ENCODE measurements around the gene SLC16A12. TPM values are rescaled to one million over a fixed set of nuclear protein-coding genes. Genes with fewer than 3 reads are reported as not detected.
"Not testable (repeated sequence)": the region's sequence is repeated elsewhere in the genome, so short reads cannot be mapped to it uniquely, and the experiment has no call there.

The SLC16A12 gene
- total RNA-seq, 1 donor from 2014 or later: 1.0 TPM

DNA sequence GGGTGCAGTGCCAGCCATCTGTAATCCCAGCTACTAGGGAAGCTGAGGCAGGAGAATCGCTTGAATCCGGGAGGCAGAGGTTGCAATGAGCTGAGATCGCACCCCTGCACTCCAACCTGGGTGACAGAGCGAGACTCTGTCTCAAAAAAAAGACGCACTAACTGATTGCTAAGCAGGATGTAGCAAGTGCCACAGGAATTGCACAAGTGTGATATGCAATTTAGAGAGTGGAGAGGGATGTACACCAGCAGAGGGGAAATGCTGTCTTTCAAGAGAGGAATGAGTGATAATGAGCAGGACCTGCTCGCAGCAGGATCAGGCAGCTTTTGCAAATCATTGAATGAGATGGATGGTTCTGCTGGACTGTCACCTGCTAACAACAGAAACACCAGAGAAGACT lies 13.3 kb upstream of the SLC16A12 start:
- TF ChIP-seq CTCF (IDR thresholded peaks at IDR 0.05): no peak
- intact Hi-C loops (cut with DNase I): no loop called here
- Histone ChIP-seq H3K27me3 (ENCODE audit: low read depth) (no peaks in the 10 kb centered on the region), H3K4me3 (no peak overlapping the region), H3K27ac (no peak overlapping the region), H3K9me3 (no peaks in the 10 kb centered on the region), H3K36me3 (no peaks in the 10 kb centered on the region), H3K4me1 (no peaks in the 10 kb centered on the region)
- no peak for ATAC-seq
- DNase-seq: no peak

DNA sequence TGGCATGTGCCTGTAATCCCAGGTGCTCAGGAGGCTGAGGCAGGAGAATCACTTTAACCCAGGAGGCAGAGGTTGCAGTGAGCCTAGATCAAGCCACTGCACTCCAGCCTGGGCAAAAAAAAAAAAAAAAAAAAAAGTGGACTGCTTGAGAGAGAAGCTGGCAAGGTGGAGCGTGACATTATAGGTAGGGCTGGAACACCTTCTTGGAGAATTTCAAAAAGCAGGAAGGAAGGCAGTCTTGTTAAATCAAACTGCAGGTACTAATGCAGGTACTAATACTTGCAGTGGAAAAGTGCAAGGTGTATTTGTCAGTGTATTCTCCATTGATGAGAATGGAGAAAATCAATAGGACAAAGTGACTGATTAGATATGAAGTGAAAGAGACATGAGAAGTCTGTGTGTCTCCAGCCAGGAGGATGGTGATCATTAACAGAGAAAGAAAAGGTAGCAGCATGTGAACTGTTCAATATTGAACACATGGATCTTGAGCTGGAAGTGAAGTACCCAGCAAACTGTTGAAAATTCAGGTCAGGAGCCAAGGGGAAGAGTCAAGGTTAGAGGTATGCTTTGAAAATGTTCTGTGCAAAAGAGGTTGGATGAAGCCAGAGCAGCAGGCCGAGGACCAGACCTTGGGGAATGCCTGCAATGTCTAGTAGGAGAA lies 12.6 kb upstream of the SLC16A12 start:
- no peak for TF ChIP-seq CTCF (IDR thresholded peaks at IDR 0.05)
- H3K9me3 ChIP-seq: no peaks in the 10 kb centered on the region
- no peak for ATAC-seq
- H3K4me1 ChIP-seq: no peaks in the 10 kb centered on the region
- DNase-seq: no peak
- no peak overlapping the region for H3K27ac ChIP-seq
- no peaks in the 10 kb centered on the region for H3K36me3 ChIP-seq
- H3K27me3 ChIP-seq (ENCODE audit: low read depth): no peaks in the 10 kb centered on the region
- intact Hi-C loops (cut with DNase I): no loop called here
- H3K4me3 ChIP-seq: no peak overlapping the region

- ATAC-seq; H3K27me3 ChIP-seq (ENCODE audit: low read depth); intact Hi-C loops (cut with DNase I); H3K4me1 ChIP-seq; H3K27ac ChIP-seq; DNase-seq; H3K36me3 ChIP-seq; H3K9me3 ChIP-seq; H3K4me3 ChIP-seq: not testable (repeated sequence)
Measured at GRCh38 chr10:89546651-89547050, 11.3 kb upstream of the SLC16A12 start.

GRCh38 chr10:89543841-89544240 lies 8.4 kb upstream of the SLC16A12 start:
- intact Hi-C loops (cut with DNase I): no loop called here
- ATAC-seq: no peak

DNA sequence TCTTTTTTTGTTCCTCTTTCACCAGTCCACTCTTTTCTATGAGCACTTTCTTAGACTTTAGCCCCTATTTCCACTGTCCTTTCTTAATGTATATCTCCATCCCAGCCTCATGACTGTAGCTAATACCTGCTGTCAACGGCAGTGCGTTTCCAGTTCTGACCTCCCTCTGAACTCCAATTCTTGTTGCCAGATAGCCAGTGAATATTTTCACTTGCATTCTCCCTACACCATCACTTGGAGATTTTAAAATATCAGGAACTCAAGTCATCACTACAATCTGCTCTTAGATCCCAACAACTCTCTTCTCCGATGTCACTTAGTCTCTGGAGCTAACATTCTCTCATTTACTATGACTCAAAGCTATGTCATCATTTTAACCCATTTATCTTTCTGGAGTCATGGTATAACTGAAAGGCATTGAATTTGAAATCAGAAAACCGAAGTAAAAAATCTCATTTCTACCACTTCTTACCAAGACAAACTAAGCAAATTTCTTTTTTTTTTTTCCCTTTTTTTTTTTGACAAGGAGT lies 5.1 kb upstream of the SLC16A12 start:
- TF ChIP-seq CTCF (IDR thresholded peaks at IDR 0.05): no peak
- intact Hi-C loops (cut with DNase I): no loop called here
- H3K27ac ChIP-seq: no peak overlapping the region
- no peak for DNase-seq
- ATAC-seq: no peak
- H3K36me3 ChIP-seq: no peaks in the 10 kb centered on the region
- H3K4me3 ChIP-seq: no peak overlapping the region
- no peaks in the 10 kb centered on the region for H3K9me3 ChIP-seq
- peaks cover 13% of the 10 kb centered on the region for H3K27me3 ChIP-seq (ENCODE audit: low read depth)
- no peaks in the 10 kb centered on the region for H3K4me1 ChIP-seq

More at GRCh38 chr10:89543841-89544240, 8.4 kb upstream of the SLC16A12 start:
- Histone ChIP-seq H3K4me3 (no peak overlapping the region), H3K36me3 (no peaks in the 10 kb centered on the region), H3K4me1 (no peaks in the 10 kb centered on the region), H3K27ac (no peak overlapping the region), H3K9me3 (no peaks in the 10 kb centered on the region), H3K27me3 (ENCODE audit: low read depth) (no peaks in the 10 kb centered on the region)
- no peak for TF ChIP-seq CTCF (IDR thresholded peaks at IDR 0.05)
- DNase-seq: no peak

GRCh38 chr10:89537364-89537763 lies 2.0 kb upstream of the SLC16A12 start:
- H3K27me3 ChIP-seq (ENCODE audit: low read depth): peaks cover 44% of the 10 kb centered on the region

More at GRCh38 chr10:89537364-89537763, 2.0 kb upstream of the SLC16A12 start:
- Histone ChIP-seq H3K4me1 (peaks cover 5% of the 10 kb centered on the region), H3K4me3 (no peak overlapping the region), H3K9me3 (no peaks in the 10 kb centered on the region), H3K27ac (no peak overlapping the region), H3K36me3 (no peaks in the 10 kb centered on the region)
- TF ChIP-seq CTCF (IDR thresholded peaks at IDR 0.05): no peak
- ATAC-seq (no peak), DNase-seq (no peak)
- intact Hi-C loops (cut with DNase I): no loop called here

Data from lower lobe of right lung (tissue), 2 donors.